ENCODE results near the gene SND1. TPM values are rescaled to one million over a fixed set of nuclear protein-coding genes. Genes with fewer than 3 reads are reported as not detected.
A peak's percentile ranks its signal among the peaks of the same experiment; 100 is the strongest.

The SND1 gene
- total RNA-seq, 1 donor: 202 TPM

GRCh38 chr7:127892488-127893314 lies 240.7 kb downstream of the SND1 start:
- no peak overlapping the region for H3K4me3 ChIP-seq (ENCODE audit: low read depth, low read length)
- no peak for TF ChIP-seq CTCF (IDR thresholded peaks at IDR 0.05; ENCODE audit: insufficient read depth, low read length)
- DNase-seq (ENCODE audit: low read depth): peak; percentile 88

- no peak for DNase-seq (ENCODE audit: low read depth)
- H3K4me3 ChIP-seq (ENCODE audit: low read depth, low read length): no peak overlapping the region
- no peak for TF ChIP-seq CTCF (IDR thresholded peaks at IDR 0.05; ENCODE audit: insufficient read depth, low read length)
Observed at GRCh38 chr7:127893547-127893946, 241.6 kb downstream of the SND1 start.

GRCh38 chr7:127894588-127894987 lies 242.6 kb downstream of the SND1 start:
- peak; percentile 26 for DNase-seq (ENCODE audit: low read depth)
- no peak overlapping the region for H3K4me3 ChIP-seq (ENCODE audit: low read depth, low read length)
- no peak for TF ChIP-seq CTCF (IDR thresholded peaks at IDR 0.05; ENCODE audit: insufficient read depth, low read length)

- H3K4me3 ChIP-seq (ENCODE audit: low read depth, low read length): no peak overlapping the region
- no peak for TF ChIP-seq CTCF (IDR thresholded peaks at IDR 0.05; ENCODE audit: insufficient read depth, low read length)
- no peak for DNase-seq (ENCODE audit: low read depth)
Observed at GRCh38 chr7:127895360-127895759, 243.4 kb downstream of the SND1 start.

- H3K4me3 ChIP-seq (ENCODE audit: low read depth, low read length): no peak overlapping the region
- peak; percentile 56 for DNase-seq (ENCODE audit: low read depth)
- TF ChIP-seq CTCF (IDR thresholded peaks at IDR 0.05; ENCODE audit: insufficient read depth, low read length): no peak
Observed at GRCh38 chr7:127895814-127896280, 243.9 kb downstream of the SND1 start.

GRCh38 chr7:127896659-127897058 lies 244.7 kb downstream of the SND1 start:
- DNase-seq (ENCODE audit: low read depth): no peak
- no peak for TF ChIP-seq CTCF (IDR thresholded peaks at IDR 0.05; ENCODE audit: insufficient read depth, low read length)
- no peak overlapping the region for H3K4me3 ChIP-seq (ENCODE audit: low read depth, low read length)
